Liver (tissue), 3 donors: ENCODE data around the gene RO60.

ENCODE experiments used
- ATF3 ChIP-seq: IDR thresholded peaks from 2 replicates; pipeline ENCODE4 v1.6.1; 2016; ENCODE audit warnings: antibody characterized with exemption
- CTCF ChIP-seq: fragments of 150-350 bp; IDR thresholded peaks from 2 replicates; pipeline ENCODE4 v1.5.1; 2017; ENCODE audit warnings: improper control_type of control experiment, low read depth, low read length; ENCODE audit not compliant: missing input control
- FOXA1 ChIP-seq: IDR thresholded peaks from 2 replicates; pipeline ENCODE4 v1.6.1; 2016; ENCODE audit warnings: antibody characterized with exemption
- GABPA ChIP-seq, 2 donors: IDR thresholded peaks in 1 of 2; conservative IDR thresholded peaks in 1 of 2; 2 replicates each; pipeline ENCODE4 v1.6.1; 2016; ENCODE audit warnings: antibody characterized with exemption in 2 of 2, mild to moderate bottlenecking in 1 of 2, moderate library complexity in 1 of 2
- JUND ChIP-seq, 2 donors: IDR thresholded peaks; 2 replicates each; pipeline ENCODE4 v1.6.1; 2016; ENCODE audit warnings: antibody characterized with exemption in 2 of 2
- MAX ChIP-seq: IDR thresholded peaks from 2 replicates; pipeline ENCODE4 v1.6.1; 2016; ENCODE audit warnings: antibody characterized with exemption
- RAD21 ChIP-seq, 2 donors: IDR thresholded peaks; 2 replicates each; pipeline ENCODE4 v1.6.1; 2016; ENCODE audit warnings: antibody characterized with exemption in 2 of 2, mild to moderate bottlenecking in 2 of 2
- RXRA ChIP-seq, 2 donors: IDR thresholded peaks; 2 replicates each; pipeline ENCODE4 v1.6.1; 2017 to 2018; ENCODE audit warnings: antibody characterized with exemption in 2 of 2, mild to moderate bottlenecking in 1 of 2
- SP1 ChIP-seq: IDR thresholded peaks from 2 replicates; pipeline ENCODE4 v1.6.1; 2018; ENCODE audit warnings: antibody characterized with exemption, mild to moderate bottlenecking
- YY1 ChIP-seq: IDR thresholded peaks from 2 replicates; pipeline ENCODE4 v1.6.1; 2016; ENCODE audit warnings: antibody characterized with exemption, mild to moderate bottlenecking
- ZBTB33 ChIP-seq: IDR thresholded peaks from 2 replicates; pipeline ENCODE4 v1.6.1; 2016; ENCODE audit warnings: antibody characterized with exemption
- donor health status: healthy.
- donor health status: healthy.

GRCh38 chr1:193104502-193104906, 45.1 kb downstream of the RO60 start:
- TF ChIP-seq CTCF (no peak), YY1 (no peak), MAX (no peak), ATF3 (no peak), SP1 (no peak), RAD21 (IDR thresholded peaks at IDR 0.05) (peak in 1 of 2 donors; percentile 23), FOXA1 (no peak), GABPA (IDR thresholded peaks at IDR 0.05 in 1 of 2, conservative IDR thresholded peaks at IDR 0.05 in 1 of 2) (no peak), RXRA (IDR thresholded peaks at IDR 0.05) (no peak), ZBTB33 (no peak), JUND (IDR thresholded peaks at IDR 0.05) (no peak)
